Loucy (cell line): ENCODE measurements around the gene DCAF7.

Experiments
- EZH2phosphoT487 ChIP-seq: fragments of 200-600 bp; IDR thresholded peaks from 2 replicates; pipeline ENCODE4 v1.6.1; 2018; ENCODE audit warnings: antibody characterized with exemption, mild to moderate bottlenecking, moderate library complexity, borderline replicate concordance
- TF ChIP-seq, protein P1 (sequence below): fragments of 200-600 bp; sonication (generic); conservative IDR thresholded peaks from 2 replicates; pipeline ENCODE4 v1.5.1; 2014; ENCODE audit warnings: mild to moderate bottlenecking, antibody characterized with exemption, low read length

DNA sequence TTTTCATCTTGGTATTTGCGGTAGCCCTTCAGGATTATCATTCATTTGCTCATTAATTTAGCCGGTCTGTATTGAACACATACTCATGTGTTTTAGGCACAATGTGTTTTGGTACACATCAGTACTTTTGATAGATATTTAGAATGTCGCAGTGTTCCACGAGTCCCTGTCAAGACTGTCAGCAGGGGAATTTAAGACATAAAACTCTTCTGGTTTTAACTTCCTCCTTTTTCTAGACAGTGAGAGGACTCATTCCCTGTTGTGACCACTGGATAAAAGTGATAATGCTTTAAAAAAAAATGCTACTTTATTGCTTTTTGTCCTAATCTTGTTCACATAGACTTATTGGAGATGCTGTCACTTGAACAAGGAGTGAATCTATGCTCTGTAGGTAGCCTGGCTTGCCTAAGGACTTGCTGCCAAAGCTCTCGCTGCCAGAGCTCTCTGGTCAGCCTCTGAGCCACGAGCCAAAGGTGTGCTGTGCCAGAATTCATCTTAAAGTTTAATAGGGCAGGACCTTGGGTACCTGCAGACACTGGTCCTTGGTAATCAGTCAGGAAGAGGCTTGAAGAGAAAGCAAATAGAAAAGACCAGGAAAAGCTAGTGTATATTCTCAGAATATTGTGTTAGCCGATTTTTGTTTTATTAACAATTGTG is 5.4 kb downstream of the DCAF7 start:
- TF ChIP-seq, protein P1, sequence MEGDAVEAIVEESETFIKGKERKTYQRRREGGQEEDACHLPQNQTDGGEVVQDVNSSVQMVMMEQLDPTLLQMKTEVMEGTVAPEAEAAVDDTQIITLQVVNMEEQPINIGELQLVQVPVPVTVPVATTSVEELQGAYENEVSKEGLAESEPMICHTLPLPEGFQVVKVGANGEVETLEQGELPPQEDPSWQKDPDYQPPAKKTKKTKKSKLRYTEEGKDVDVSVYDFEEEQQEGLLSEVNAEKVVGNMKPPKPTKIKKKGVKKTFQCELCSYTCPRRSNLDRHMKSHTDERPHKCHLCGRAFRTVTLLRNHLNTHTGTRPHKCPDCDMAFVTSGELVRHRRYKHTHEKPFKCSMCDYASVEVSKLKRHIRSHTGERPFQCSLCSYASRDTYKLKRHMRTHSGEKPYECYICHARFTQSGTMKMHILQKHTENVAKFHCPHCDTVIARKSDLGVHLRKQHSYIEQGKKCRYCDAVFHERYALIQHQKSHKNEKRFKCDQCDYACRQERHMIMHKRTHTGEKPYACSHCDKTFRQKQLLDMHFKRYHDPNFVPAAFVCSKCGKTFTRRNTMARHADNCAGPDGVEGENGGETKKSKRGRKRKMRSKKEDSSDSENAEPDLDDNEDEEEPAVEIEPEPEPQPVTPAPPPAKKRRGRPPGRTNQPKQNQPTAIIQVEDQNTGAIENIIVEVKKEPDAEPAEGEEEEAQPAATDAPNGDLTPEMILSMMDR: no peak
- TF ChIP-seq EZH2phosphoT487: no peak
